Suprapubic skin (tissue), 3 donors: ENCODE data around the gene PUS3.

ENCODE experiments used
- POLR2AphosphoS5 ChIP-seq, 3 donors: sonication (generic); formaldehyde crosslinking; IDR thresholded peaks; one replicate each; pipeline ENCODE4 v1.6.1; 2017; ENCODE audit warnings: antibody characterized with exemption in 3 of 3
- TF ChIP-seq, protein P1 (sequence below), 2 donors: fragments of 200-600 bp in 1 of 2; fragments of 450-650 bp in 1 of 2; sonication (generic) in 1 of 2; IDR thresholded peaks; one replicate each; pipeline ENCODE4 v1.5.1; 2016 to 2019; ENCODE audit warnings: antibody characterized with exemption in 2 of 2, mild to moderate bottlenecking in 1 of 2, moderate library complexity in 1 of 2

GRCh38 chr11:125929445-125930075 lies 26.6 kb upstream of the PUS3 start:
- TF ChIP-seq, protein P1, sequence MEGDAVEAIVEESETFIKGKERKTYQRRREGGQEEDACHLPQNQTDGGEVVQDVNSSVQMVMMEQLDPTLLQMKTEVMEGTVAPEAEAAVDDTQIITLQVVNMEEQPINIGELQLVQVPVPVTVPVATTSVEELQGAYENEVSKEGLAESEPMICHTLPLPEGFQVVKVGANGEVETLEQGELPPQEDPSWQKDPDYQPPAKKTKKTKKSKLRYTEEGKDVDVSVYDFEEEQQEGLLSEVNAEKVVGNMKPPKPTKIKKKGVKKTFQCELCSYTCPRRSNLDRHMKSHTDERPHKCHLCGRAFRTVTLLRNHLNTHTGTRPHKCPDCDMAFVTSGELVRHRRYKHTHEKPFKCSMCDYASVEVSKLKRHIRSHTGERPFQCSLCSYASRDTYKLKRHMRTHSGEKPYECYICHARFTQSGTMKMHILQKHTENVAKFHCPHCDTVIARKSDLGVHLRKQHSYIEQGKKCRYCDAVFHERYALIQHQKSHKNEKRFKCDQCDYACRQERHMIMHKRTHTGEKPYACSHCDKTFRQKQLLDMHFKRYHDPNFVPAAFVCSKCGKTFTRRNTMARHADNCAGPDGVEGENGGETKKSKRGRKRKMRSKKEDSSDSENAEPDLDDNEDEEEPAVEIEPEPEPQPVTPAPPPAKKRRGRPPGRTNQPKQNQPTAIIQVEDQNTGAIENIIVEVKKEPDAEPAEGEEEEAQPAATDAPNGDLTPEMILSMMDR (IDR thresholded peaks at IDR 0.05), result no peak
- TF ChIP-seq POLR2AphosphoS5 (IDR thresholded peaks at IDR 0.05), result no peak
